NCI-H524 (cell line): ENCODE measurements around the gene SYNE1.
"Not testable (repeated sequence)": the region's sequence is repeated elsewhere in the genome, so short reads cannot be mapped to it uniquely, and the experiment has no call there.

Source experiments
- DNase-seq, 2 experiments: peaks; one replicate each; lab custom pipeline; 2025; lab: John Stamatoyannopoulos, UW

The SYNE1 gene

GRCh38 chr6:152614776-152615175, 22.4 kb downstream of the SYNE1 start:
- not testable (repeated sequence) for DNase-seq

GRCh38 chr6:152609125-152609670, 28.0 kb downstream of the SYNE1 start:
- DNase-seq: no peak

GRCh38 chr6:152605941-152606340, 31.2 kb downstream of the SYNE1 start:
- DNase-seq: no peak

- DNase-seq: no peak
Observed at GRCh38 chr6:152605342-152605741, 31.8 kb downstream of the SYNE1 start.

- no peak for DNase-seq
Observed at GRCh38 chr6:152603911-152604310, 33.3 kb downstream of the SYNE1 start.

GRCh38 chr6:152600022-152600421, 37.1 kb downstream of the SYNE1 start:
- DNase-seq: no peak

GRCh38 chr6:152598901-152599537, 38.1 kb downstream of the SYNE1 start:
- no peak for DNase-seq

GRCh38 chr6:152598421-152598820, 38.7 kb downstream of the SYNE1 start:
- no peak for DNase-seq

GRCh38 chr6:152596726-152597125, 40.4 kb downstream of the SYNE1 start:
- no peak for DNase-seq

- DNase-seq: no peak
Observed at GRCh38 chr6:152595499-152595898, 41.7 kb downstream of the SYNE1 start.

- no peak for DNase-seq
Observed at GRCh38 chr6:152594701-152595100, 42.5 kb downstream of the SYNE1 start.

- DNase-seq: no peak
Observed at GRCh38 chr6:152588456-152588855, 48.7 kb downstream of the SYNE1 start.

GRCh38 chr6:152587473-152587872, 49.7 kb downstream of the SYNE1 start:
- no peak for DNase-seq

- no peak for DNase-seq
Observed at GRCh38 chr6:152585236-152585635, 51.9 kb downstream of the SYNE1 start.

- DNase-seq: no peak
Observed at GRCh38 chr6:152583888-152584287, 53.3 kb downstream of the SYNE1 start.

GRCh38 chr6:152576525-152576924, 60.6 kb downstream of the SYNE1 start:
- no peak for DNase-seq

GRCh38 chr6:152575621-152576150, 61.5 kb downstream of the SYNE1 start:
- no peak for DNase-seq

- DNase-seq: no peak
Observed at GRCh38 chr6:152575161-152575560, 62.0 kb downstream of the SYNE1 start.

- no peak for DNase-seq
Observed at GRCh38 chr6:152573762-152574161, 63.4 kb downstream of the SYNE1 start.

- DNase-seq: no peak
Observed at GRCh38 chr6:152572338-152573088, 64.6 kb downstream of the SYNE1 start.

- no peak for DNase-seq
Observed at GRCh38 chr6:152571943-152572337, 65.2 kb downstream of the SYNE1 start.

GRCh38 chr6:152571089-152571488, 66.1 kb downstream of the SYNE1 start:
- DNase-seq: no peak
